Trophoblast cell (in vitro differentiated cells and primary cell): ENCODE measurements around the gene CLEC3B.

Source experiments
- DNase-seq, 2 donors: peaks; one replicate each; pipeline ENCODE4 v3.0.0-alpha.2; 2016
- H2AFZ ChIP-seq: 2 replicates; pipeline ENCODE4 v1.6.1; 2013; ENCODE audit warnings: low read length, moderate library complexity, mild to moderate bottlenecking; ENCODE audit not compliant: insufficient read depth, poor library complexity
- H2AK5ac ChIP-seq: 2 replicates; pipeline ENCODE4 v1.6.1; 2013; ENCODE audit warnings: mild to moderate bottlenecking, low read length
- H2BK120ac ChIP-seq: 2 replicates; pipeline ENCODE4 v1.6.1; 2013; ENCODE audit warnings: low read length, mild to moderate bottlenecking, moderate library complexity; ENCODE audit not compliant: insufficient read depth, poor library complexity
- H2BK12ac ChIP-seq: 2 replicates; pipeline ENCODE4 v1.6.1; 2013; ENCODE audit warnings: mild to moderate bottlenecking, low read length, moderate library complexity
- H2BK5ac ChIP-seq: 2 replicates; pipeline ENCODE4 v1.6.1; 2013; ENCODE audit warnings: low read length, low read depth, moderate library complexity, mild to moderate bottlenecking; ENCODE audit not compliant: poor library complexity
- H3K14ac ChIP-seq: 2 replicates; pipeline ENCODE4 v1.6.1; 2013; ENCODE audit warnings: mild to moderate bottlenecking, low read length
- H3K18ac ChIP-seq: 2 replicates; pipeline ENCODE4 v1.6.1; 2013; ENCODE audit warnings: mild to moderate bottlenecking, low read length
- H3K23ac ChIP-seq: 2 replicates; pipeline ENCODE4 v1.6.1; 2013; ENCODE audit warnings: low read length
- H3K27ac ChIP-seq: 2 replicates; pipeline ENCODE4 v1.5.1; 2013; ENCODE audit warnings: low read depth, mild to moderate bottlenecking, inconsistent platforms, low read length, moderate library complexity
- H3K27me3 ChIP-seq: 2 replicates; pipeline ENCODE4 v1.6.1; 2013; ENCODE audit warnings: inconsistent platforms, mild to moderate bottlenecking, low read length, moderate library complexity; ENCODE audit not compliant: insufficient read depth
- H3K36me3 ChIP-seq, 2 experiments: 1 replicate in 1 of 2; 2 replicates in 1 of 2; pipeline ENCODE4 v1.6.1; 2013; ENCODE audit warnings: low read length in 2 of 2, mild to moderate bottlenecking in 2 of 2, moderate library complexity in 1 of 2; ENCODE audit not compliant: insufficient read depth in 2 of 2, control insufficient read depth in 1 of 2
- H3K4ac ChIP-seq: 2 replicates; pipeline ENCODE4 v1.6.1; 2013; ENCODE audit warnings: low read depth, mild to moderate bottlenecking, low read length, moderate library complexity
- H3K4me1 ChIP-seq, 2 experiments: 1 replicate in 1 of 2; 2 replicates in 1 of 2; pipeline ENCODE4 v1.6.1; 2013; ENCODE audit warnings: low read length in 2 of 2, mild to moderate bottlenecking in 2 of 2, moderate library complexity in 1 of 2; ENCODE audit not compliant: insufficient read depth in 2 of 2, control insufficient read depth in 1 of 2
- H3K4me2 ChIP-seq: 2 replicates; pipeline ENCODE4 v1.6.1; 2013; ENCODE audit warnings: inconsistent platforms, mild to moderate bottlenecking, low read length, moderate library complexity
- H3K4me3 ChIP-seq: 2 replicates; pipeline ENCODE4 v1.5.1; 2013; ENCODE audit warnings: mild to moderate bottlenecking, low read depth, low read length, inconsistent platforms
- H3K79me1 ChIP-seq: one replicate; pipeline ENCODE4 v1.6.1; 2013; ENCODE audit warnings: low read length
- H3K79me2 ChIP-seq: 2 replicates; pipeline ENCODE4 v1.6.1; 2013; ENCODE audit warnings: low read length, mild to moderate bottlenecking; ENCODE audit not compliant: control insufficient read depth, insufficient read depth, poor library complexity
- H3K9ac ChIP-seq: 2 replicates; pipeline ENCODE4 v1.6.1; 2013; ENCODE audit warnings: mild to moderate bottlenecking, low read length
- H3K9me3 ChIP-seq: 2 replicates; pipeline ENCODE4 v1.6.1; 2013; ENCODE audit warnings: low read depth, mild to moderate bottlenecking, control low read depth, inconsistent platforms, low read length; ENCODE audit not compliant: insufficient read depth
- H4K12ac ChIP-seq: 2 replicates; pipeline ENCODE4 v1.6.1; 2013; ENCODE audit warnings: low read depth, mild to moderate bottlenecking, low read length, moderate library complexity
- H4K8ac ChIP-seq: 2 replicates; pipeline ENCODE4 v1.6.1; 2013; ENCODE audit warnings: low read depth, mild to moderate bottlenecking, low read length, moderate library complexity
- H4K91ac ChIP-seq: one replicate; pipeline ENCODE4 v1.6.1; 2013; ENCODE audit warnings: low read depth, mild to moderate bottlenecking, low read length, moderate library complexity
- WGBS: extraction: QIAGEN DNeasy Blood & Tissue Kit; methylation state at CpG from one replicate; pipeline ENCODE4 v1.1.7; 2013; ENCODE audit warnings: missing lambda C conversion rate; ENCODE audit not compliant: insufficient read length, insufficient coverage; ENCODE audit errors: extremely low coverage; 5-methylcytosine and 5-hydroxymethylcytosine counted together

The CLEC3B gene

DNA sequence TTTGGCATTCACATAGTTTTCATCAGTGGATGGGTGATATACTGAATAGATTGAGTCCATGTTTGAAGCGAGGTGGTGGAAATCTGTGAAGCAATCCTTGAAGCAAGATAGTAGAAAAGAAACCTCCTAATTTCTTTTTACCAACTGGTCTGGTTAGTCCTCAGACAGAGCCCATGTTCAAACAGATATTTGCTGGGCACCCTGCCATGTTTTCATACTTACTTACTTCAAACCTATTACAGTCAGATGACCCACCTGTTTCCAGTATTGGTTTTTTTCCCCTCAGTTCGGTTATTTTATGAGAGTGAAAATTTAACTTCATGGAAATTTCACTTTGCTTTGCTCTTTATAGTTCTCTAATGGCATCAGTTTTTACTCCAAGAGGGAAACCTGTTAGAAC, 26.3 kb upstream of the CLEC3B start:
- Histone ChIP-seq H2BK120ac (no peak overlapping the region), H3K27ac (no peak overlapping the region), H3K79me2 (no peaks in the 10 kb centered on the region), H3K9ac (no peak overlapping the region), H3K4ac (no peak overlapping the region), H3K4me3 (no peak overlapping the region), H3K18ac (no peak overlapping the region), H4K12ac (no peak overlapping the region), H3K36me3 (peaks cover 19 to 38% of the 10 kb centered on the region in 2 experiments), H3K4me1 (no peaks in the 10 kb centered on the region), H2BK12ac (no peak overlapping the region), H2BK5ac (no peak overlapping the region), H2AFZ (no peak overlapping the region), H3K9me3 (no peaks in the 10 kb centered on the region), H4K91ac (no peak overlapping the region), H2AK5ac (no peak overlapping the region), H3K23ac (no peak overlapping the region), H3K79me1 (no peaks in the 10 kb centered on the region), H4K8ac (no peak overlapping the region), H3K27me3 (no peaks in the 10 kb centered on the region), H3K4me2 (no peak overlapping the region), H3K14ac (no peak overlapping the region)
- WGBS = no CpG with 5 or more reads among the region's 2 CpGs
- DNase-seq = no peak

DNA sequence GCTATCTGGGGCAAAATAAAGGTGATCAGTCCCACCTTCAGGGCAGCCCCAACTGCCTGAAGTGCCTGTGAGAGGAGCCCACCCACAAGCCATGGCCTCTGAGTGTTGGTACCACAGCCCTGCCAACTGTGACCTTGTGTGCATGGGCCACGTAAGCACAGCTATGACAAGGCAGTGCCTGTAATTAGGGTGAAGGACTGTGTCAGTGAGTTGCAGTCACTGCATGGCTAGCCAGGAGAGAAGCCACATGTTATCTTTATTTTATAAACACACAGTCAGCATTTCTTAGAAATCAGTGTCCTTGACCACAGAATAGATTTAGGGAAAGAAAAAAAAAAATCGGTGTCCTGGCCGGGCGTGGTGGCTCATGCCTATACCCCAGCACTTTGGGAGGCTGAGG, 25.3 kb upstream of the CLEC3B start:
- no peak overlapping the region for H3K4me3 ChIP-seq
- no peak overlapping the region for H3K18ac ChIP-seq
- H4K8ac ChIP-seq = no peak overlapping the region
- no peak overlapping the region for H3K27ac ChIP-seq
- no peaks in the 10 kb centered on the region for H3K79me2 ChIP-seq
- peaks cover 17 to 39% of the 10 kb centered on the region in 2 experiments for H3K36me3 ChIP-seq
- no peak overlapping the region for H2BK5ac ChIP-seq
- H3K4me1 ChIP-seq = no peaks in the 10 kb centered on the region
- H2AK5ac ChIP-seq = no peak overlapping the region
- H3K4ac ChIP-seq = no peak overlapping the region
- no peaks in the 10 kb centered on the region for H3K27me3 ChIP-seq
- H4K12ac ChIP-seq = no peak overlapping the region
- H3K79me1 ChIP-seq = no peaks in the 10 kb centered on the region
- no peak overlapping the region for H2BK12ac ChIP-seq
- no peak overlapping the region for H2AFZ ChIP-seq
- no peak overlapping the region for H4K91ac ChIP-seq
- H3K23ac ChIP-seq = no peak overlapping the region
- H3K14ac ChIP-seq = no peak overlapping the region
- no peak overlapping the region for H3K4me2 ChIP-seq
- H3K9ac ChIP-seq = no peak overlapping the region
- H3K9me3 ChIP-seq = no peaks in the 10 kb centered on the region
- WGBS = no CpG with 5 or more reads among the region's 4 CpGs
- H2BK120ac ChIP-seq = no peak overlapping the region
- no peak for DNase-seq

DNA sequence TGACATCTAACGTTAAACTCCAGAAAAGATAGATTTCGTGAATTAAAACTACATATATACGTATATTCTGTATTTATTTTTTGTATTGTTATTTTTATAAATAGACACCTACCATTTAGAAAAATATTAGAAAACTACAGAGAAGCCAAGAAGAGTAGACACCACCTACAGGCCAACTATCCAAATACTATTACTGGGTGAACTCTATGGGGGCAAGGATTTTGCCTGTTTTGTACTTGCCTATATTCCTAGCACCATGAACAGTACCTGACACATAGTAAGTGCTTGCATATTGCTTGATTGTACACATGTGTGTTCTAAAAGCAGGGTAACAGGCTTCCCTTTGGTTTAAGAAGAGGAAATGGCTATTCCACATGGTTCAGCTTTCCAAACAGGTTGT, 24.4 kb upstream of the CLEC3B start:
- H2BK12ac ChIP-seq = no peak overlapping the region
- H3K36me3 ChIP-seq = peaks cover 15 to 36% of the 10 kb centered on the region in 2 experiments
- H3K79me1 ChIP-seq = no peaks in the 10 kb centered on the region
- H3K4ac ChIP-seq = no peak overlapping the region
- no peak overlapping the region for H2AFZ ChIP-seq
- H3K4me3 ChIP-seq = no peak overlapping the region
- DNase-seq = no peak
- H3K18ac ChIP-seq = no peak overlapping the region
- H2BK120ac ChIP-seq = no peak overlapping the region
- no peak overlapping the region for H3K9ac ChIP-seq
- no peak overlapping the region for H4K12ac ChIP-seq
- H3K27ac ChIP-seq = no peak overlapping the region
- H3K14ac ChIP-seq = no peak overlapping the region
- H3K4me1 ChIP-seq = no peaks in the 10 kb centered on the region
- H3K9me3 ChIP-seq = no peaks in the 10 kb centered on the region
- H2AK5ac ChIP-seq = no peak overlapping the region
- H2BK5ac ChIP-seq = no peak overlapping the region
- H4K91ac ChIP-seq = no peak overlapping the region
- no peaks in the 10 kb centered on the region for H3K79me2 ChIP-seq
- WGBS = no CpG with 5 or more reads among the region's 3 CpGs
- no peak overlapping the region for H3K23ac ChIP-seq
- no peaks in the 10 kb centered on the region for H3K27me3 ChIP-seq
- H3K4me2 ChIP-seq = no peak overlapping the region
- no peak overlapping the region for H4K8ac ChIP-seq

DNA sequence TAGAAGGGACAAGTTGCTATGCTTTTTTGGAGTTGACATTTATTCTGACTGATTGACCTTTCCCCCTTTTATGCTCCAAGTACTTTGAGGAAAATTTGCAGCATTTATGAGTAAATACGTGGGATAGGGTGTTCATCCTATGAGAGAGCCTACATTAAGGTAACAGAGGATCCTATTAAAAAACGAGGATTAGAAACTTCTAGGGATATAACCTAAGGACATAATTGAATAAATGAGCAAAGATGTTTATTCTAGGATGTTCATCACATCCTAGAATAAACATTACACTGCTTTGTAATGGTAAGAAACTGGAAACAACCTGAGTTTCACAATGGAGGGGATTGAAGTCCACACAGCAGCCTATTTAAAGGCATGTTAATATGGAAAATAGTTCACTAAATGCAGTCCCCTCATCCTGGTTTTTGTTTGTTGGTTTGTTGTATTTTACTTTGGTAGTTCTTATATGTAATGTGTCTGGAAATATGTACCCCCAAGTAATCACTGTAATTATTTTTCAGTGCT, 23.9 kb upstream of the CLEC3B start:
- no peak overlapping the region for H4K8ac ChIP-seq
- H3K79me1 ChIP-seq = no peaks in the 10 kb centered on the region
- H3K27me3 ChIP-seq = no peaks in the 10 kb centered on the region
- H3K4me2 ChIP-seq = no peak overlapping the region
- no peaks in the 10 kb centered on the region for H3K9me3 ChIP-seq
- H2AFZ ChIP-seq = no peak overlapping the region
- H3K27ac ChIP-seq = no peak overlapping the region
- no peak overlapping the region for H2BK120ac ChIP-seq
- no peak for DNase-seq
- H4K12ac ChIP-seq = no peak overlapping the region
- no peak overlapping the region for H3K9ac ChIP-seq
- H4K91ac ChIP-seq = no peak overlapping the region
- no peak overlapping the region for H2BK12ac ChIP-seq
- WGBS = no CpG with 5 or more reads among the region's 2 CpGs
- no peak overlapping the region for H3K18ac ChIP-seq
- H3K36me3 ChIP-seq = peaks cover 16 to 36% of the 10 kb centered on the region in 2 experiments
- H3K79me2 ChIP-seq = no peaks in the 10 kb centered on the region
- H2BK5ac ChIP-seq = no peak overlapping the region
- no peak overlapping the region for H2AK5ac ChIP-seq
- no peaks in the 10 kb centered on the region for H3K4me1 ChIP-seq
- H3K23ac ChIP-seq = no peak overlapping the region
- H3K4ac ChIP-seq = no peak overlapping the region
- H3K4me3 ChIP-seq = no peak overlapping the region
- no peak overlapping the region for H3K14ac ChIP-seq
